Measurements from ENCODE around the gene NAT8L.

The NAT8L gene

DNA sequence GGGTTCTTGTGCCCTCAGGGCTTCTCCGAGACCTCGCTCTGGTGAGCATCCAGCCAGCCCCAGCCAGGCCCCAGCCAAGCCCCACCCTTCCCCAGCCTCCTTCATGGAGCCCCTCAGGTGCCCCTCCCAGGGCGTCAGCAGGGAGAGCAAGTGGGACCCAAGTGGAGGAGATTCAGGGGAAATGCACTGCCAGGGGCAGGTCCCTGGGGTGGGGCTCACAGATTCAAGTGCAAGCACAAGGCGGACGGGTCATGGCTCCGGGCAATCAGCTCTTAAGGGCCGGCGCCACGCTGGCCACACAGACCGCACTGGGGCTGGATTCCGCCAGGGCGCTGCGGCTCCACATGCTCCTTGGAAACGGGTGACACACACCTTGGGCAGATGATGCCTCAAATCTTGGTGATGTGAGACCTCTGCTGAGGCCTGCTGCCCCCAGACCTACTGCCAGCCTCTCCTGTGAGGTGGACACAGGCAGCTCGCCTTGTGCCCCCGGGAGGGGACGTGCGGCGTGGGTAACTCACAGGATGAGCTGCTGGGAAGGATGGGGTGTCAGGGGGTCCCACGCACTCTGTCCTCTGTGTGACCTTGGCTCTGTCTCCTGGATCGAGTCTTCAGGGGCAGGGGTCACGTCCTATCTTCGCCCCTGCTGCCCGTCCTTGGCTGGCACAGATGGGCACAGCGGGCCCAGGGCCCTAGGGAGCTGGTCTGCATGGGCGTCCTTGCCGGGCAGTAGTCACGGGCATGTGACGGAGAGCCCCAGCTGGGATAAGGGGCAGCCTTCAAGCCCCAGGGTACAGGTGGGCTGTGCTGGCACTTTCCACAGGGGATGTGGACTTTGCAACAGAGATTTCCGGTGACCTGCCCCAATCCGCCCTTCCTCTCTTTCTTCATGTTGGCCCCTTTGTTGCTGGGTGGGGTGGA is 17.1 kb downstream of the NAT8L start:
- no peak overlapping the region for H3K4me3 ChIP-seq (replicated peaks; ENCODE audit: low read depth, low read length)
- H3K27me3 ChIP-seq (replicated peaks; ENCODE audit: control insufficient read depth, insufficient read depth, low read length) = no peaks in the 10 kb centered on the region
- TF ChIP-seq, protein P1, sequence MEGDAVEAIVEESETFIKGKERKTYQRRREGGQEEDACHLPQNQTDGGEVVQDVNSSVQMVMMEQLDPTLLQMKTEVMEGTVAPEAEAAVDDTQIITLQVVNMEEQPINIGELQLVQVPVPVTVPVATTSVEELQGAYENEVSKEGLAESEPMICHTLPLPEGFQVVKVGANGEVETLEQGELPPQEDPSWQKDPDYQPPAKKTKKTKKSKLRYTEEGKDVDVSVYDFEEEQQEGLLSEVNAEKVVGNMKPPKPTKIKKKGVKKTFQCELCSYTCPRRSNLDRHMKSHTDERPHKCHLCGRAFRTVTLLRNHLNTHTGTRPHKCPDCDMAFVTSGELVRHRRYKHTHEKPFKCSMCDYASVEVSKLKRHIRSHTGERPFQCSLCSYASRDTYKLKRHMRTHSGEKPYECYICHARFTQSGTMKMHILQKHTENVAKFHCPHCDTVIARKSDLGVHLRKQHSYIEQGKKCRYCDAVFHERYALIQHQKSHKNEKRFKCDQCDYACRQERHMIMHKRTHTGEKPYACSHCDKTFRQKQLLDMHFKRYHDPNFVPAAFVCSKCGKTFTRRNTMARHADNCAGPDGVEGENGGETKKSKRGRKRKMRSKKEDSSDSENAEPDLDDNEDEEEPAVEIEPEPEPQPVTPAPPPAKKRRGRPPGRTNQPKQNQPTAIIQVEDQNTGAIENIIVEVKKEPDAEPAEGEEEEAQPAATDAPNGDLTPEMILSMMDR (IDR thresholded peaks at IDR 0.05; ENCODE audit: insufficient read depth, low read length, poor library complexity, severe bottlenecking) = no peak
- H3K36me3 ChIP-seq (ENCODE audit: control insufficient read depth, insufficient read depth, low read length) = no peaks in the 10 kb centered on the region
- DNase-seq (ENCODE audit: extremely low read depth, insufficient read length) = no peak

- Histone ChIP-seq H3K27me3 (replicated peaks; ENCODE audit: control insufficient read depth, insufficient read depth, low read length) (no peaks in the 10 kb centered on the region), H3K4me3 (replicated peaks; ENCODE audit: low read depth, low read length) (no peak overlapping the region), H3K36me3 (ENCODE audit: control insufficient read depth, insufficient read depth, low read length) (no peaks in the 10 kb centered on the region)
- TF ChIP-seq, protein P1 (IDR thresholded peaks at IDR 0.05; ENCODE audit: insufficient read depth, low read length, poor library complexity, severe bottlenecking) = no peak
- no peak for DNase-seq (ENCODE audit: extremely low read depth, insufficient read length)
Observed at GRCh38 chr4:2076908-2077536, 17.9 kb downstream of the NAT8L start.

DNA sequence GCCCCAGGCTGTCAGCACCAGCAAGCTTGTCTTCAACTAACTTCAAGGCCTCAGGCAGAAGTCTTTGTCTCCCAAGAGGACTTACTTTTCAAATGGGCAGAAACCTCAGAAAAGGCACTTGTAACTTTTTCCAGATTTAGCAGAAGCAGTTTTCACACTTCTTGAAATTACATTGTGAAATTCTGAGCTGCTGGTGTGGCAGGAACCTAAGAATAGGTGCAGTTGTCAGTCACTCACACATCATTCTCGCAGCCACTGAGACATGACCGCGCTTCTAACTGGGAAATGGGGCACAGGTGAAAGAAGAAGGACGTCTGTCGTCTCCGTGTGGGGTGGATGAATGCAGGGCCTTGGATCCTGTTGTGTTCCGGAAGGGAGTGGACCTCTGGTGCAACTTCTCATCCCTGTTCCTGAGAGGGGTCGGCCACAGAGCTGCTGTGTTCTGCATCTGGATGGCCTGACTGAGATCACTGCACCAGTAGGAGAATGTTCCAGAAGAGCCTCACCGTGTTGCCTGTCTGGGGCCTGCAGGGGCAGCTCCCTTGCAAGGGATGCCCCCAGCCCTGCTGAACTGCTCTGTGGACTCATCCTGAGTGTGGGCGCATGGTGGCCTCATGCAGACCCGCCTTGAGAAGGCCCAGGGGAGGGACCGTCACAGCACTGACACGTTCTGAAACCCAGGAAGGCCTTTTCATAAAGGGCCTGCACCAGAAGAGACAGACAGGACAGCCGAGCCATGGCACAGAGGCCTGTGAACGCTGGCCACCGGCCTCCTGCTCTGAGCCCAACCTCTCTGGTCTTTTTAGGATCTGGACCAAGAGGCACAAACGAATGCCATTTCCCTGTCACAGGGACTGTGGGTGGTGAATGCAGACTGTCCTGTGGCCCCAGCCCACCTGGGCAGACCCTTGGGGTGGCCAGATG is 18.7 kb downstream of the NAT8L start:
- TF ChIP-seq, protein P1 (IDR thresholded peaks at IDR 0.05; ENCODE audit: insufficient read depth, low read length, poor library complexity, severe bottlenecking) = no peak
- no peaks in the 10 kb centered on the region for H3K27me3 ChIP-seq (replicated peaks; ENCODE audit: control insufficient read depth, insufficient read depth, low read length)
- no peak overlapping the region for H3K4me3 ChIP-seq (replicated peaks; ENCODE audit: low read depth, low read length)
- no peak for DNase-seq (ENCODE audit: extremely low read depth, insufficient read length)
- H3K36me3 ChIP-seq (ENCODE audit: control insufficient read depth, insufficient read depth, low read length) = no peaks in the 10 kb centered on the region

DNA sequence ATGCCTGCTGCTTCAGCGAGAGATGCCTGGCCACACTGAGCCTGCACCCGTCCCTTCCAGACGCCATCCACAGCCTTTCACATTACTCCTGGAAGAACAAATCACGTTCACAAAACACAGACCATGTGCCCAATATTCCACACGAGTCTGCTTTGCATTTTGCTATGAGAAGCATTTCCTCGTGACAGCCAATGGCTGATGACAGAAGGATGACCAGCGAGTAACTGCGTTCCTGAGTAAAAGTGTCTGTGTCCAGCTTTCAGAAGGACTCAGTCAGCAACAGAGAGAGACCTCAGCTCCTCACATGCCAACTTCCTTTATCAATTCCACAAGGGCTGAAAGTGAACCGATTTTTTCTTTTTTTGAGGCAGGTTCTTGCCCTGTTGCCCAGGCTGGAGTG is 19.5 kb downstream of the NAT8L start:
- TF ChIP-seq, protein P1 (IDR thresholded peaks at IDR 0.05; ENCODE audit: insufficient read depth, low read length, poor library complexity, severe bottlenecking) = no peak

DNA sequence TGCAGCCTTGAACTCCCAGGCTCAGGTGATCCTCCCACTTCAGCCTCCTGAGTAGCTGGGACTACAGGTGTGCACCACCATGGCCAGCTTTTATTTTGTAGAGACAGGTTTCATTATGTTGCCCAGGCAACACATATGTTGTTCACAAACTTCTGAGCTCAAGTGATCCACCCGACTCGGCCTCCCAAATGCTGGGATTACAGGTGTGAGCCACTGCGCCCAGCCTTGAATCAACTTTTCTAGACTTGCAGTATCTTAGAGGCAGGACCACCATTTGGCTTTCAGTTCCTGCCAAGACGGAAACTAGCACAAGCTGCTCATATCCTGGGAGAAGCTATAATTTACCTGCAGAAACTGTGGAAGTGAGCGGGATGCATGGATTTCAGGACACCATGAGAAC is 19.9 kb downstream of the NAT8L start:
- Histone ChIP-seq H3K36me3 (ENCODE audit: control insufficient read depth, insufficient read depth, low read length) (no peaks in the 10 kb centered on the region), H3K4me3 (replicated peaks; ENCODE audit: low read depth, low read length) (no peak overlapping the region), H3K27me3 (replicated peaks; ENCODE audit: control insufficient read depth, insufficient read depth, low read length) (0 out of 2 replicates have a peak, but pooled peaks cover 1% of the 10 kb centered on the region)
- TF ChIP-seq, protein P1 (IDR thresholded peaks at IDR 0.05; ENCODE audit: insufficient read depth, low read length, poor library complexity, severe bottlenecking) = no peak
- no peak for DNase-seq (ENCODE audit: extremely low read depth, insufficient read length)

More for the DNA sequence above, 19.5 kb downstream of the NAT8L start:
- Histone ChIP-seq H3K36me3 (ENCODE audit: control insufficient read depth, insufficient read depth, low read length) (no peaks in the 10 kb centered on the region), H3K4me3 (replicated peaks; ENCODE audit: low read depth, low read length) (no peak overlapping the region), H3K27me3 (replicated peaks; ENCODE audit: control insufficient read depth, insufficient read depth, low read length) (0 out of 2 replicates have a peak, but pooled peaks cover 1% of the 10 kb centered on the region)
- DNase-seq (ENCODE audit: extremely low read depth, insufficient read length) = no peak

All from GM06990 (cell line).